ENCODE data around the gene BOD1. TPM values are rescaled to one million over a fixed set of nuclear protein-coding genes. Genes with fewer than 3 reads are reported as not detected.
A peak's percentile ranks its signal among the peaks of the same experiment; 100 is the strongest.

Gene BOD1
- total RNA-seq, 4 donors from 2014 or later, result 62.4 to 86.0 (median 74.7) TPM

GRCh38 chr5:173629628-173630027, 13.2 kb upstream of the BOD1 start:
- TF ChIP-seq CTCF (IDR thresholded peaks at IDR 0.05) (peak in 2 of 6 experiments; percentile 15 to 26), POLR2A (IDR thresholded peaks at IDR 0.05) (no peak)
- DNase-seq, result no peak
- Histone ChIP-seq H3K4me1 (peaks cover 17 to 23% of the 10 kb centered on the region in 2 donors), H3K36me3 (no peaks in the 10 kb centered on the region), H3K27me3 (no peaks in the 10 kb centered on the region), H3K27ac (peak overlapping the region in 2 of 3 donors; percentile 2 to 74), H3K9me3 (no peaks in the 10 kb centered on the region), H3K4me3 (replicated peaks in 1 of 3) (no peak overlapping the region)
- intact Hi-C loops (cut with DNase I), result loop anchor here (10.0 kb wide), 1 partner anchor 245 kb away; no protein-coding TSS in a partner anchor
- WGBS, 2 donors, result 56% methylated on average over 1 of the region's 1 CpG; no CpG with 5 or more reads in 1 of the 2 donors

GRCh38 chr5:173628501-173628900, 12.1 kb upstream of the BOD1 start:
- 86% methylated on average over 6 of the region's 6 CpGs for WGBS, 2 donors
- TF ChIP-seq POLR2A (IDR thresholded peaks at IDR 0.05) (no peak), CTCF (IDR thresholded peaks at IDR 0.05) (no peak)
- no peaks in the 10 kb centered on the region for H3K36me3 ChIP-seq
- no peaks in the 10 kb centered on the region for H3K9me3 ChIP-seq
- peak overlapping the region; percentile 40 to 74 (median 50) for H3K27ac ChIP-seq
- DNase-seq, result no peak
- H3K4me3 ChIP-seq (replicated peaks in 1 of 3), result no peak overlapping the region
- intact Hi-C loops (cut with DNase I), result loop anchor here (10.0 kb wide), 1 partner anchor 246 kb away; no protein-coding TSS in a partner anchor
- H3K4me1 ChIP-seq, result peaks cover 17 to 23% of the 10 kb centered on the region in 2 donors
- H3K27me3 ChIP-seq, result no peaks in the 10 kb centered on the region

GRCh38 chr5:173627860-173628392, 11.5 kb upstream of the BOD1 start:
- H3K4me1 ChIP-seq, result peaks cover 17 to 23% of the 10 kb centered on the region in 2 donors
- no peaks in the 10 kb centered on the region for H3K36me3 ChIP-seq
- peak; percentile 41 to 60 for DNase-seq
- H3K4me3 ChIP-seq (replicated peaks in 1 of 3), result no peak overlapping the region
- no peaks in the 10 kb centered on the region for H3K27me3 ChIP-seq
- WGBS, 2 donors, result 48 to 55% methylated on average over 11 of the region's 11 CpGs
- no peaks in the 10 kb centered on the region for H3K9me3 ChIP-seq
- peak overlapping the region; percentile 40 to 74 (median 50) for H3K27ac ChIP-seq
- intact Hi-C loops (cut with DNase I), result loop anchor here (10.0 kb wide), 1 partner anchor 247 kb away; no protein-coding TSS in a partner anchor
- TF ChIP-seq POLR2A (IDR thresholded peaks at IDR 0.05) (no peak), CTCF (IDR thresholded peaks at IDR 0.05) (no peak)

GRCh38 chr5:173627271-173627670, 10.8 kb upstream of the BOD1 start:
- intact Hi-C loops (cut with DNase I), result loop anchor here (10.0 kb wide), 1 partner anchor 248 kb away; no protein-coding TSS in a partner anchor
- no peak overlapping the region for H3K27ac ChIP-seq
- no peaks in the 10 kb centered on the region for H3K9me3 ChIP-seq
- 84 to 88% methylated on average over 4 of the region's 4 CpGs for WGBS, 2 donors
- no peaks in the 10 kb centered on the region for H3K36me3 ChIP-seq
- TF ChIP-seq POLR2A (IDR thresholded peaks at IDR 0.05) (no peak), CTCF (IDR thresholded peaks at IDR 0.05) (no peak)
- H3K4me1 ChIP-seq, result peaks cover 17 to 23% of the 10 kb centered on the region in 2 donors
- DNase-seq, result no peak
- no peak overlapping the region for H3K4me3 ChIP-seq (replicated peaks in 1 of 3)
- no peaks in the 10 kb centered on the region for H3K27me3 ChIP-seq

- Histone ChIP-seq H3K36me3 (no peaks in the 10 kb centered on the region), H3K4me3 (replicated peaks in 1 of 3) (no peak overlapping the region), H3K9me3 (no peaks in the 10 kb centered on the region), H3K27me3 (no peaks in the 10 kb centered on the region), H3K4me1 (peaks cover 17 to 23% of the 10 kb centered on the region in 2 donors), H3K27ac (no peak overlapping the region)
- intact Hi-C loops (cut with DNase I), result loop anchor here (10.0 kb wide), 1 partner anchor 248 kb away; no protein-coding TSS in a partner anchor
- WGBS, 2 donors, result 77 to 82% methylated on average over 3 of the region's 3 CpGs
- TF ChIP-seq POLR2A (IDR thresholded peaks at IDR 0.05) (no peak), CTCF (IDR thresholded peaks at IDR 0.05) (no peak)
- DNase-seq, result no peak
Observed at GRCh38 chr5:173626505-173626820, 10.0 kb upstream of the BOD1 start.

All from thyroid gland (tissue), 4 donors.